Measurements from ENCODE around the gene FAM110C.

DNA sequence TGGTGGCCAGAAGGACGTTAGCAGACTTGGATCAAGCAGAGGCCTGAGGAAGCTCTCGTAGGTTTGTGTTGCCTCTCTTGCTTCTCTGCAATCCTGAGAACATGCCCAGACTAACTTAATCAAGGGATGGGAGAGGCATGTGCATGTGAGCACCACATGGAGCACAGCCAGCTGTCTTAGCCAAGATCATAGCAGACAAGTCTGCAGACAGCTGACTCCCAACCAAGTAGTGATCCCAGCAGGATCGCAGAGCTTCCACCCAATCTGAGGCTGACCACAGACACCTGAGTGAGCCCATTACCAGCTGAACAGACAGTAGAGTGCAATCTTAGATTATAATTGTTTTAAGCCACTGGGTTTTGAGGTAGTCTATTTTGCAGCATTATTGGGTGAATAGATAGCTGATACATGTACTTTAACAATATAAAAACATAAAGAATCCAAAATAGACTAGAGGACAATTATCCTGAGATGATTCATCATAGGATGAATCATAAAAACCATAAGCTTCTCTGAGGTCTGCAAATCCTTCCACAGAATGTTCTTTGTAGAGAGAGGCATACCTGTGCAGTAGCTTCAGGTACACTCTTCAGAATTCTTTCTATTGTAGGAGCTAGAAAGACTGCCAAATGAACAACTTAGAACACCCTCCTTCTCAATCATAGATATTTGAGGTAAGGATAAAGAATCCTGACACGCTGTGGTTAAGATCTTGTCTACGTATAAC is 25.2 kb upstream of the FAM110C start:
- TF ChIP-seq, protein P1, sequence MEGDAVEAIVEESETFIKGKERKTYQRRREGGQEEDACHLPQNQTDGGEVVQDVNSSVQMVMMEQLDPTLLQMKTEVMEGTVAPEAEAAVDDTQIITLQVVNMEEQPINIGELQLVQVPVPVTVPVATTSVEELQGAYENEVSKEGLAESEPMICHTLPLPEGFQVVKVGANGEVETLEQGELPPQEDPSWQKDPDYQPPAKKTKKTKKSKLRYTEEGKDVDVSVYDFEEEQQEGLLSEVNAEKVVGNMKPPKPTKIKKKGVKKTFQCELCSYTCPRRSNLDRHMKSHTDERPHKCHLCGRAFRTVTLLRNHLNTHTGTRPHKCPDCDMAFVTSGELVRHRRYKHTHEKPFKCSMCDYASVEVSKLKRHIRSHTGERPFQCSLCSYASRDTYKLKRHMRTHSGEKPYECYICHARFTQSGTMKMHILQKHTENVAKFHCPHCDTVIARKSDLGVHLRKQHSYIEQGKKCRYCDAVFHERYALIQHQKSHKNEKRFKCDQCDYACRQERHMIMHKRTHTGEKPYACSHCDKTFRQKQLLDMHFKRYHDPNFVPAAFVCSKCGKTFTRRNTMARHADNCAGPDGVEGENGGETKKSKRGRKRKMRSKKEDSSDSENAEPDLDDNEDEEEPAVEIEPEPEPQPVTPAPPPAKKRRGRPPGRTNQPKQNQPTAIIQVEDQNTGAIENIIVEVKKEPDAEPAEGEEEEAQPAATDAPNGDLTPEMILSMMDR (IDR thresholded peaks at IDR 0.05) = no peak
- no peak for TF ChIP-seq POLR2A (IDR thresholded peaks at IDR 0.05)

Measured in esophagus squamous epithelium (tissue), 4 donors.